HL-60 (cell line): ENCODE data around the gene MACROD2.

Experiments used
- CTCF ChIP-seq: IDR thresholded peaks from one replicate; pipeline ENCODE4 v1.5.1; 2011; ENCODE audit warnings: low read length, control low read depth, inconsistent platforms; ENCODE audit not compliant: insufficient read depth
- REST ChIP-seq: IDR thresholded peaks from 2 replicates; pipeline ENCODE4 v1.6.1; 2012; ENCODE audit warnings: low read depth; ENCODE audit not compliant: insufficient replicate concordance

GRCh38 chr20:15220778-15221565, 1225.7 kb downstream of the MACROD2 start:
- TF ChIP-seq CTCF: no peak
- TF ChIP-seq REST: no peak
